GM08714 (cell line): ENCODE data around the gene ITGB5.

Experiments used
- H3K4me3 ChIP-seq: fragments of 200-500 bp; sonication (Bioruptor generic); 2 replicates; pipeline ENCODE4 v1.5.1; 2014; ENCODE audit warnings: mild to moderate bottlenecking, low read length, inconsistent platforms
- ZNF274 ChIP-seq: IDR thresholded peaks from 2 replicates; pipeline ENCODE4 v1.6.1; 2012; ENCODE audit warnings: mild to moderate bottlenecking, low read depth, low read length

The ITGB5 gene

GRCh38 chr3:124887177-124887931 is at the start of gene ITGB5:
TSS of gene ITGB5 (minus strand) at chr3:124887365. CDS start at chr3:124887000, 365 bp downstream.
- no peak for TF ChIP-seq ZNF274

GRCh38 chr3:124935794-124936542 is 48.8 kb upstream of the ITGB5 start:
- no peak overlapping the region for H3K4me3 ChIP-seq
- TF ChIP-seq ZNF274, result no peak

More at GRCh38 chr3:124887177-124887931, at the start of gene ITGB5:
- H3K4me3 ChIP-seq, result peak within 1 kb of the TSS; percentile 57; the same call in 1 of the 2 replicates

GRCh38 chr3:124935264-124935663 is 48.1 kb upstream of the ITGB5 start:
- no peak for TF ChIP-seq ZNF274

GRCh38 chr3:124934577-124934976 is 47.4 kb upstream of the ITGB5 start, which contains the start of gene MUC13:
TSS of gene MUC13 (minus strand) at chr3:124934751. CDS start at chr3:124934712, 39 bp downstream.
- H3K4me3 ChIP-seq, result no peak within 1 kb of the TSS; the same call in 1 of the 2 replicates
- TF ChIP-seq ZNF274, result no peak

More at GRCh38 chr3:124935264-124935663, 48.1 kb upstream of the ITGB5 start:
- no peak overlapping the region for H3K4me3 ChIP-seq

DNA sequence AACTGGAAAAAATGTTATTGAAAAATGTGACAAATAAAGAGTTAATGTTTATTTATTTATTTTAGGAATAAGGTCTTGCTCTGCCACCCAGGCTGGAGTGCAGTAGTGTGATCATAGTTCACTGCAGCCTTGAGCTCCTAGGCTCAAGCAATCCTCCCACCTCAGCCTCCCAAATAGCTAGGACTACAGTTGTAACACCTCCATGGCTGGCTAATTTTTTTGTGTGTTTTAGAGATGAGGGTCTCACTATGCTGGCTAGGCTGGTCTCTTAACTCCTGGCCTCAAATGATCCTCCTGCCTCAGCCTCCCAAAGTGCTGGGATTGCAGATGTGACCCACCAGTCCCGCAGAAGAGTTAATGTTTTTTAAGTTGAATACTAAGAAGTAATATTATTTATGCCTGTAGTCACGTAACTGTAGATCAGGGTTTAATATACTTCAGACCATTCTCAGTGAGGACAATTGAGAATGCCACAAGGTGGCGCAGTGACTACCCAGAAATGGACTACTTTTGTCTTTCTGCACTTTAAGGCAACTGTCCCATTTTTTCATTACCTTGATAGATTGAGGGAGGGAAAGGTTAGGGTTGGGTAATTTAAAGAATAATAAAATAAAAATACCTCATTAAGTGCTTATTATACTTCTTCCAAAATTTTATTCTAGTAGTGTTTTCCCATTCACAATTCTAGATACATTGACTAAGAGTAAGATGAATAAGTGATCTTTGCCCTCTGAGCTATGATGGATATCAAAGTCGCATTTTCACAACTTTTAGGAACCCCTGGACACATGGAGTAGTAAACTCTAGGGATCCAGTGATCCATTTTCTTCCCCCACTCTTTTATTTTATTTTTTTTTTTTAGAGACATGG is 41.4 kb upstream of the ITGB5 start:
- TF ChIP-seq ZNF274, result no peak
- no peak overlapping the region for H3K4me3 ChIP-seq

- TF ChIP-seq ZNF274, result no peak
- H3K4me3 ChIP-seq, result no peak overlapping the region
Measured at GRCh38 chr3:124927574-124928045, 40.4 kb upstream of the ITGB5 start.

GRCh38 chr3:124926426-124927101 is 39.4 kb upstream of the ITGB5 start:
- TF ChIP-seq ZNF274, result no peak
- no peak overlapping the region for H3K4me3 ChIP-seq

DNA sequence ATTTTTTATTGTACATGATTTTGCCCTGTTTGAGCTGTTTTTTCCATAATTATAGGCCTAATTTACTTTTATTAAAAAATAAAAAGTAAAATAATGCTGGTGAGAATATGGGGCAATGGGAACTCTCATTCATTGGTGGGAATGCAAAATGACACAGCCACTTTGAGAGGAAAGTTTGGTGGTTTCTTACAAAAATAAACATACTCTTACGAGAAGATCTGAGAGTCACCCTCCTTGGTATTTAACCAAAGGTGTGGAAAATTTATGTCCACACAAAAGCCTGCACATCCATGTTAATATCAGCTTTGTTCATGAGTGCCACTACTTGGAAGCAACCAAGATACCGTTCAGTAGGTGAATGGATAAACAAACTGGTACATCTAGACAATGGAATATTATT is 37.6 kb upstream of the ITGB5 start:
- no peak for TF ChIP-seq ZNF274
- H3K4me3 ChIP-seq, result no peak overlapping the region

DNA sequence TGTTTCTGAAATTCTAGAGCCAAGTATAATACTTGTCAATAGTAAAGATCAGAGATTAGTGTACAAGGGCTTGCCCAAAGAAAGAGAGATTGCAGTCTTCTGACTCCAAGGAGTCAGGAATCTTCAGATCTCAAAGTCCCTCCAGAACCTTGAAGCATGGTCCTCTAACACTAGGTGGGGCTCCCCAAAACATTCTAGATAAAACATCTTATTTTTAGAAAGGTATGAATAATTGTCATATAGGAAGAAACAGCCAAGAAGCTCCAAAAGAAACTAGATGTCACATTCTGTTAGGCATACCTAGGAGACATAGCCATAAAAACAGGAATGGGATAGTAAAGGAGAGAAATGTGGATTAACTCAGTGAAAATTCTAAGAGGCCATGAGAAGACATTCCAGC is 36.7 kb upstream of the ITGB5 start:
- TF ChIP-seq ZNF274, result no peak
- H3K4me3 ChIP-seq, result no peak overlapping the region

- no peak for TF ChIP-seq ZNF274
- no peak overlapping the region for H3K4me3 ChIP-seq
Measured at GRCh38 chr3:124920718-124921117, 33.6 kb upstream of the ITGB5 start.

DNA sequence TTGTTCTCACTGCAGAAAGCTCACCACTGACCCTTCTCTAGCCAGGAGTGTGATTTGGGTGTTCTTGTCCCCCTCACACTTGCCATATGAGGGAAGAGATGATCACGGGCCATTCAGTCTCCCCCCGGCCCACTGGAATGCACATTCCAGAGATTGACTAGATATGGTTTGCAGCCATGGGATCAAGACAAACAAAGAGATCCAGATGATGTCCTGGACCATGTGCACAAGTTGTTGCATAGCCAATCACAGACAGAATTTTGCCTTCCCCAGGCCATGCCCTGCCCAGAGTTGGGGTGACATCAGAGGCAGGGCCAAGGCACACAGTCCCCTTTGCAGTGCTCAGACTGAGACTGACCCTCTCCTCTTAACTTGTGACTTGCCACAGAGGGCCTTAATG is 32.6 kb upstream of the ITGB5 start:
- no peak overlapping the region for H3K4me3 ChIP-seq
- TF ChIP-seq ZNF274, result no peak

GRCh38 chr3:124918524-124918923 is 31.4 kb upstream of the ITGB5 start:
- H3K4me3 ChIP-seq, result no peak overlapping the region
- TF ChIP-seq ZNF274, result no peak

GRCh38 chr3:124916837-124917409 is 29.8 kb upstream of the ITGB5 start:
- H3K4me3 ChIP-seq, result no peak overlapping the region
- no peak for TF ChIP-seq ZNF274
